H1 (cell line): ENCODE data around the gene LPP. TPM values are rescaled to one million over a fixed set of nuclear protein-coding genes. Genes with fewer than 3 reads are reported as not detected.

ENCODE experiments used
- CTCF ChIA-PET: fragments of 300-600 bp; sonication (Branson Sonifier 250); formaldehyde crosslinking; loops from one replicate; lab custom pipeline; 2021; ENCODE audit not compliant: partially characterized antibody; lab: Charles Lee
- POLR2A ChIA-PET: fragments of 300-600 bp; sonication (Branson Sonifier 250); formaldehyde crosslinking; loops from one replicate; lab custom pipeline; 2021; ENCODE audit warnings: inconsistent platforms; ENCODE audit not compliant: partially characterized antibody; lab: Charles Lee
- DNase-seq, 2 experiments: peaks; one replicate each; pipeline versions ENCODE4 v3.0.0 to v3.0.0-alpha.2; 2010 to 2022; ENCODE audit warnings: low spot score in 2 of 2, low read depth in 1 of 2, mixed read lengths in 1 of 2
- FAIRE-seq: peaks from 2 replicates; lab custom pipeline; 2011; peaks lifted over from hg19 to GRCh38; lab: Jason Lieb, UNC
- H2AFZ ChIP-seq: 2 replicates; pipeline ENCODE4 v1.8.1; 2012; ENCODE audit warnings: low read length, inconsistent platforms
- H2AK5ac ChIP-seq: 2 replicates; pipeline ENCODE4 v1.6.1; 2013; ENCODE audit warnings: low read depth, low read length
- H2BK120ac ChIP-seq: replicated peaks from 2 replicates; pipeline ENCODE3; 2013; ENCODE audit warnings: low read depth, low read length, inconsistent platforms
- H2BK12ac ChIP-seq: 2 replicates; pipeline ENCODE4 v1.6.1; 2013; ENCODE audit warnings: low read depth, low read length
- H2BK15ac ChIP-seq: 2 replicates; pipeline ENCODE4 v1.6.1; 2013; ENCODE audit warnings: low read length
- H2BK20ac ChIP-seq: 2 replicates; pipeline ENCODE4 v1.6.1; 2013; ENCODE audit warnings: low read length
- H2BK5ac ChIP-seq: 2 replicates; pipeline ENCODE4 v1.6.1; 2013; ENCODE audit warnings: low read depth, low read length
- H3K14ac ChIP-seq: 2 replicates; pipeline ENCODE4 v1.6.1; 2013; ENCODE audit warnings: inconsistent platforms; ENCODE audit not compliant: insufficient read length
- H3K18ac ChIP-seq: 2 replicates; pipeline ENCODE4 v1.6.1; 2013; ENCODE audit warnings: low read length; ENCODE audit errors: extremely low read depth
- H3K23ac ChIP-seq: 2 replicates; pipeline ENCODE4 v1.6.1; 2013; ENCODE audit warnings: inconsistent platforms; ENCODE audit not compliant: insufficient read length
- H3K23me2 ChIP-seq: 2 replicates; pipeline ENCODE4 v1.6.1; 2013; ENCODE audit warnings: low read depth, low read length
- H3K27ac ChIP-seq: 2 replicates; pipeline ENCODE4 v1.6.1; 2011; ENCODE audit warnings: low read depth, low read length, inconsistent platforms
- H3K27me3 ChIP-seq, 4 experiments: replicated peaks in 1 of 4; 1 replicate in 1 of 4; 2 replicates in 3 of 4; pipeline versions ENCODE4 v1.6.1 to v1.8.1; 2011 to 2013; ENCODE audit warnings: low read length in 3 of 4, mild to moderate bottlenecking in 3 of 4, inconsistent platforms in 2 of 4, mixed read lengths in 2 of 4, moderate library complexity in 1 of 4; ENCODE audit not compliant: control insufficient read depth in 3 of 4, insufficient read depth in 3 of 4; ENCODE audit errors: extremely low read depth in 1 of 4
- H3K36me3 ChIP-seq, 4 experiments: 2 replicates each; pipeline versions ENCODE4 v1.6.1 to v1.8.1; 2011 to 2013; ENCODE audit warnings: mild to moderate bottlenecking in 4 of 4, low read length in 3 of 4, moderate library complexity in 2 of 4, control low read depth in 1 of 4, inconsistent platforms in 1 of 4; ENCODE audit not compliant: insufficient read depth in 4 of 4, control insufficient read depth in 2 of 4
- H3K4ac ChIP-seq: replicated peaks from 2 replicates; pipeline ENCODE3; 2013; ENCODE audit warnings: low read length, low read depth, mixed read lengths, inconsistent platforms; ENCODE audit not compliant: insufficient read length
- H3K4me1 ChIP-seq, 4 experiments: replicated peaks in 1 of 4; 1 replicate in 1 of 4; 2 replicates in 3 of 4; pipeline versions ENCODE4 v1.6.1 to v1.8.1; 2011 to 2013; ENCODE audit warnings: low read length in 3 of 4, inconsistent platforms in 2 of 4, mixed read lengths in 1 of 4; ENCODE audit not compliant: insufficient read depth in 4 of 4, control insufficient read depth in 3 of 4
- H3K4me2 ChIP-seq, 2 experiments: 2 replicates each; pipeline versions ENCODE4 v1.6.1 to v1.8.1; 2011 to 2013; ENCODE audit warnings: low read depth in 2 of 2, low read length in 2 of 2, control low read depth in 1 of 2, inconsistent platforms in 1 of 2, mild to moderate bottlenecking in 1 of 2; ENCODE audit not compliant: insufficient read depth in 1 of 2
- H3K4me3 ChIP-seq, 4 experiments: fragments of 200-600, 300-600 bp in 1 of 4; sonication (generic), shearing (Covaris generic), sonication (Bioruptor Twin) in 1 of 4; 2 replicates each; pipeline versions ENCODE4 v1.5.1 to v1.8.1; 2011 to 2016; ENCODE audit warnings: low read length in 4 of 4, low read depth in 3 of 4, control low read depth in 2 of 4, inconsistent platforms in 2 of 4, mild to moderate bottlenecking in 2 of 4, mixed read lengths in 1 of 4, moderate library complexity in 1 of 4; ENCODE audit not compliant: insufficient read depth in 2 of 4; ENCODE audit errors: extremely low read depth in 1 of 4
- H3K56ac ChIP-seq: replicated peaks from 2 replicates; pipeline ENCODE3; 2013; ENCODE audit warnings: low read depth, mild to moderate bottlenecking, mixed read lengths, low read length, inconsistent platforms; ENCODE audit not compliant: insufficient read length
- H3K79me1 ChIP-seq: 2 replicates; pipeline ENCODE4 v1.6.1; 2013; ENCODE audit warnings: low read depth, low read length, control low read depth
- H3K79me2 ChIP-seq, 2 experiments: 2 replicates each; pipeline versions ENCODE4 v1.6.1 to v1.8.1; 2012 to 2013; ENCODE audit warnings: low read length in 2 of 2, mild to moderate bottlenecking in 2 of 2, inconsistent platforms in 1 of 2; ENCODE audit not compliant: insufficient read depth in 2 of 2, control insufficient read depth in 1 of 2
- H3K9ac ChIP-seq, 4 experiments: replicated peaks in 1 of 4; 1 replicate in 1 of 4; 2 replicates in 3 of 4; pipeline versions ENCODE4 v1.6.1 to v1.8.1; 2011 to 2013; ENCODE audit warnings: low read depth in 3 of 4, low read length in 3 of 4, control low read depth in 2 of 4, mild to moderate bottlenecking in 2 of 4, moderate library complexity in 2 of 4, inconsistent platforms in 1 of 4; ENCODE audit errors: extremely low read depth in 1 of 4
- H3K9me3 ChIP-seq, 2 experiments: 2 replicates each; pipeline versions ENCODE4 v1.6.1 to v1.8.1; 2012 to 2013; ENCODE audit warnings: mild to moderate bottlenecking in 2 of 2, moderate library complexity in 2 of 2, control low read depth in 1 of 2, inconsistent platforms in 1 of 2, low read depth in 1 of 2, low read length in 1 of 2, mixed read lengths in 1 of 2; ENCODE audit not compliant: insufficient read depth in 2 of 2
- H4K20me1 ChIP-seq, 2 experiments: replicated peaks in 1 of 2; 2 replicates each; pipeline versions ENCODE3 to v1.8.1; 2011 to 2013; ENCODE audit warnings: inconsistent platforms in 2 of 2, low read length in 2 of 2, mild to moderate bottlenecking in 1 of 2; ENCODE audit not compliant: insufficient read depth in 2 of 2, control insufficient read depth in 1 of 2
- H4K5ac ChIP-seq: 2 replicates; pipeline ENCODE4 v1.6.1; 2013; ENCODE audit warnings: low read length, low read depth, mixed read lengths, inconsistent platforms; ENCODE audit not compliant: insufficient read length
- H4K8ac ChIP-seq: 2 replicates; pipeline ENCODE4 v1.8.0; 2013; ENCODE audit warnings: mild to moderate bottlenecking, moderate library complexity, low read length, inconsistent platforms; ENCODE audit not compliant: insufficient read depth; ENCODE audit errors: extremely low read depth
- H4K91ac ChIP-seq: replicated peaks from 2 replicates; pipeline ENCODE3; 2013; ENCODE audit warnings: low read length, mixed read lengths, inconsistent platforms; ENCODE audit not compliant: insufficient read length
- MAX ChIP-seq: IDR thresholded peaks from 2 replicates; pipeline ENCODE4 v1.6.1; 2012; ENCODE audit warnings: inconsistent platforms
- RAD21 ChIP-seq, 2 experiments: IDR thresholded peaks in 1 of 2; conservative IDR thresholded peaks in 1 of 2; 2 replicates each; pipeline ENCODE4 v1.6.1; 2011; ENCODE audit warnings: low read depth in 2 of 2, low read length in 2 of 2, improper control_type of control experiment in 1 of 2, inconsistent platforms in 1 of 2, mild to moderate bottlenecking in 1 of 2, moderate library complexity in 1 of 2
- SIRT6 ChIP-seq: IDR thresholded peaks from one replicate; pipeline ENCODE4 v1.7.1; 2012; ENCODE audit warnings: low read length, inconsistent platforms
- WGBS, 2 experiments: shearing (Covaris generic) in 1 of 2; methylation state at CpG; one replicate each; pipeline versions ENCODE4 v1.1.6 to v1.1.7; 2013 to 2015; ENCODE audit warnings: low lambda C conversion rate in 2 of 2, mixed read lengths in 2 of 2, inconsistent platforms in 1 of 2, low coverage in 1 of 2, missing lambda C conversion rate in 1 of 2; ENCODE audit not compliant: insufficient replicate concordance in 2 of 2, insufficient coverage in 1 of 2, insufficient read length in 1 of 2; ENCODE audit errors: extremely low coverage in 1 of 2, missing lambda C conversion rate in 1 of 2; 5-methylcytosine and 5-hydroxymethylcytosine counted together
- polyA plus RNA-seq, 7 experiments: library from polyadenylated mRNA; depleted of rRNA in 3 of 7; stranded (reverse) in 5 of 7; unstranded in 2 of 7; fragments of >200 nt in 5 of 7; fragments of 200-250 nt in 2 of 7; gene quantifications; 1 replicate in 5 of 7; 2 replicates in 1 of 7; 4 replicates in 1 of 7; pipeline versions ENCODE4 v1.2.1 to v1.2.3, GENCODE V29; 2011 to 2013; ENCODE audit warnings: missing spikeins in 2 of 7, mixed read lengths in 2 of 7
- total RNA-seq: library from RNA; stranded (reverse); fragmentation: NEBNext Ultra II Directional; extraction: Animal tissue kit (Norgen Biotek cat#: 25700); gene quantifications from 2 replicates; pipeline ENCODE4 v1.2.1, GENCODE V29; 2021
- TF ChIP-seq, protein P1 (sequence below): IDR thresholded peaks from 2 replicates; pipeline ENCODE4 v1.6.1; 2011; ENCODE audit warnings: low read depth, mild to moderate bottlenecking, low read length; ENCODE audit not compliant: insufficient read depth

The LPP gene
- total and polyA plus RNA-seq, 2 of the 8 experiments (the other 6 are each of a cell fraction or from before 2014, with no cell fraction given): 10.0 to 53.3 TPM

DNA sequence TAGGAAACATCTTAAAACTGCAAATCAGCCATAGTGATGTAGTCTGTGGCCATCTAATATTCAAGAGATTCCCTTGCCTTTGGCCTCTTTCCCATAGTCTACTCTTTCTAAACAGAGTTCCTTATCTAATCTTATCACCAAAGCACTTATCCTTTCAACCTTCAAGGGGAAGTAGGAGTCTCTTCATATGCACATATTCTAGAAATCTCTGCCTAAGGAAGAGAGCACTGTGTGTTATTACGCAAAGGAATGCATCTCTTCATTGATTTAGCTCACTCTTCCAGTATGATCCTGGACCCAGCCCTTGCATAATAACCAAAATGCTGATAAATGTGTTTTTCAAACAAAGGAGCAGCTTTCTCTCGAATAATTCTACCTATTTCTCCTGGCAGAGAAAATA is 764.1 kb downstream of the LPP start:
- H2AFZ ChIP-seq: no peak overlapping the region
- H3K4me3 ChIP-seq: no peak overlapping the region
- H4K20me1 ChIP-seq: no peaks in the 10 kb centered on the region
- no peak overlapping the region for H2AK5ac ChIP-seq
- no peaks in the 10 kb centered on the region for H3K79me1 ChIP-seq
- H3K56ac ChIP-seq: no peak overlapping the region
- H3K27me3 ChIP-seq: no peaks in the 10 kb centered on the region
- ChIA-PET POLR2A (no interaction called here), CTCF (interaction anchor here (1.1 to 2.5 kb wide), 4 partner anchors 11 to 1178 kb away, joined by 3 to 9 read pairs (median 6); no protein-coding TSS in a partner anchor)
- no peak for DNase-seq
- no peak overlapping the region for H3K18ac ChIP-seq
- no peak overlapping the region for H2BK20ac ChIP-seq
- no peak overlapping the region for H4K8ac ChIP-seq
- H3K23ac ChIP-seq: no peak overlapping the region
- no peaks in the 10 kb centered on the region for H3K79me2 ChIP-seq
- H2BK120ac ChIP-seq: no peak overlapping the region
- peaks cover 0 to 5% of the 10 kb centered on the region in 2 experiments; a peak in 1 of 4 replicates for H3K9me3 ChIP-seq
- no peak overlapping the region for H3K9ac ChIP-seq
- no peak overlapping the region for H2BK5ac ChIP-seq
- no peak overlapping the region for H4K91ac ChIP-seq
- H3K27ac ChIP-seq: no peak overlapping the region
- no peak overlapping the region for H2BK15ac ChIP-seq
- H3K14ac ChIP-seq: no peak overlapping the region
- no peak overlapping the region; a peak in 1 of 4 replicates for H3K4me2 ChIP-seq
- no peak overlapping the region for H3K4ac ChIP-seq
- 0 out of 7 replicates have a peak, but pooled peaks cover 0 to 5% (median 0%) of the 10 kb centered on the region in 4 experiments for H3K4me1 ChIP-seq
- H3K36me3 ChIP-seq: no peaks in the 10 kb centered on the region
- H2BK12ac ChIP-seq: no peak overlapping the region
- no peak overlapping the region for H4K5ac ChIP-seq
- no peaks in the 10 kb centered on the region for H3K23me2 ChIP-seq
- FAIRE-seq: no peak
- 83% methylated on average over 2 of the region's 2 CpGs; no CpG with 5 or more reads in 1 of the 2 experiments for WGBS, 2 experiments
- TF ChIP-seq SIRT6 (no peak), MAX (no peak), RAD21 (IDR thresholded peaks at IDR 0.05 in 1 of 2, conservative IDR thresholded peaks at IDR 0.05 in 1 of 2; ENCODE audit: low read depth in 2 of 2, low read length in 2 of 2) (no peak)
- TF ChIP-seq, protein P1, sequence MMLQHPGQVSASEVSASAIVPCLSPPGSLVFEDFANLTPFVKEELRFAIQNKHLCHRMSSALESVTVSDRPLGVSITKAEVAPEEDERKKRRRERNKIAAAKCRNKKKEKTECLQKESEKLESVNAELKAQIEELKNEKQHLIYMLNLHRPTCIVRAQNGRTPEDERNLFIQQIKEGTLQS: no peak
